Erythroblast (primary cell): Measurements from ENCODE around the gene LARP4.

Source experiments
- GATA1 ChIP-seq: IDR thresholded peaks from 2 replicates; pipeline ENCODE4 v1.6.1; 2011; ENCODE audit warnings: low read depth, mild to moderate bottlenecking, control low read depth, low read length, moderate library complexity
- POLR2A ChIP-seq: IDR thresholded peaks from 2 replicates; pipeline ENCODE4 v1.6.1; 2011; ENCODE audit warnings: mild to moderate bottlenecking, low read length

GRCh38 chr12:50397117-50397650, 3.5 kb upstream of the LARP4 start:
- no peak for TF ChIP-seq POLR2A
- no peak for TF ChIP-seq GATA1
